Gastroesophageal sphincter (tissue), 3 donors: ENCODE data around the gene KCNIP4.

ENCODE experiments used
- POLR2A ChIP-seq, 2 donors: fragments of 450-650 bp; IDR thresholded peaks; one replicate each; pipeline ENCODE4 v1.6.1; 2017; ENCODE audit warnings: antibody characterized with exemption in 2 of 2, mild to moderate bottlenecking in 2 of 2, moderate library complexity in 1 of 2
- TF ChIP-seq, protein P1 (sequence below), 4 experiments: fragments of 200-600 bp in 2 of 4; fragments of 450-650 bp in 2 of 4; sonication (generic) in 1 of 4; IDR thresholded peaks; one replicate each; pipeline ENCODE4 v1.5.1; 2017 to 2019; ENCODE audit warnings: antibody characterized with exemption in 4 of 4, mild to moderate bottlenecking in 2 of 4, moderate library complexity in 2 of 4

DNA sequence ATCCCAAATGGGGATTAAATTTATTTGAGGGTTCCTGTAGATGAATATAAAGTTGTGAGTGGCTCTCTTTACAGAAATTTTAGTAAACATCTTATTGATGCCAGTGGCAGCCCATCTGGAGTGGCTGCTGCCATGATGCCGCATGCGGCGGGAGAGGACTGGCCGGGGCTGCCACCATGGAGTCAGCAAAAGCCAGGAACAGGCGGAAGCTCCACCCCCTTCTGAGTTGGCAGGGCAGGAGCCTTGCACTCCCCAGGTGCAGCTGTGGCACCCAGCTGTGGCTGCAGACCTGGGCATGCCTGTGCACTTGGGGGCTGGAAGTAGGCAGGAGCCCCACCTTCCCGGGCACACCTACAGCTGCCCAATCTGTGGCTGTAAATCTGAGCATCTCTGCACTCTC is 92.3 kb downstream of the KCNIP4 start:
- TF ChIP-seq, protein P1, sequence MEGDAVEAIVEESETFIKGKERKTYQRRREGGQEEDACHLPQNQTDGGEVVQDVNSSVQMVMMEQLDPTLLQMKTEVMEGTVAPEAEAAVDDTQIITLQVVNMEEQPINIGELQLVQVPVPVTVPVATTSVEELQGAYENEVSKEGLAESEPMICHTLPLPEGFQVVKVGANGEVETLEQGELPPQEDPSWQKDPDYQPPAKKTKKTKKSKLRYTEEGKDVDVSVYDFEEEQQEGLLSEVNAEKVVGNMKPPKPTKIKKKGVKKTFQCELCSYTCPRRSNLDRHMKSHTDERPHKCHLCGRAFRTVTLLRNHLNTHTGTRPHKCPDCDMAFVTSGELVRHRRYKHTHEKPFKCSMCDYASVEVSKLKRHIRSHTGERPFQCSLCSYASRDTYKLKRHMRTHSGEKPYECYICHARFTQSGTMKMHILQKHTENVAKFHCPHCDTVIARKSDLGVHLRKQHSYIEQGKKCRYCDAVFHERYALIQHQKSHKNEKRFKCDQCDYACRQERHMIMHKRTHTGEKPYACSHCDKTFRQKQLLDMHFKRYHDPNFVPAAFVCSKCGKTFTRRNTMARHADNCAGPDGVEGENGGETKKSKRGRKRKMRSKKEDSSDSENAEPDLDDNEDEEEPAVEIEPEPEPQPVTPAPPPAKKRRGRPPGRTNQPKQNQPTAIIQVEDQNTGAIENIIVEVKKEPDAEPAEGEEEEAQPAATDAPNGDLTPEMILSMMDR (IDR thresholded peaks at IDR 0.05) = no peak
- no peak for TF ChIP-seq POLR2A (IDR thresholded peaks at IDR 0.05)
